ELR (cell line): ENCODE data around the gene SLC25A21.

Experiments
- DNase-seq: peaks from one replicate; pipeline ENCODE4 v3.0.0-alpha.2; 2015; ENCODE audit warnings: low read depth

The SLC25A21 gene

DNA sequence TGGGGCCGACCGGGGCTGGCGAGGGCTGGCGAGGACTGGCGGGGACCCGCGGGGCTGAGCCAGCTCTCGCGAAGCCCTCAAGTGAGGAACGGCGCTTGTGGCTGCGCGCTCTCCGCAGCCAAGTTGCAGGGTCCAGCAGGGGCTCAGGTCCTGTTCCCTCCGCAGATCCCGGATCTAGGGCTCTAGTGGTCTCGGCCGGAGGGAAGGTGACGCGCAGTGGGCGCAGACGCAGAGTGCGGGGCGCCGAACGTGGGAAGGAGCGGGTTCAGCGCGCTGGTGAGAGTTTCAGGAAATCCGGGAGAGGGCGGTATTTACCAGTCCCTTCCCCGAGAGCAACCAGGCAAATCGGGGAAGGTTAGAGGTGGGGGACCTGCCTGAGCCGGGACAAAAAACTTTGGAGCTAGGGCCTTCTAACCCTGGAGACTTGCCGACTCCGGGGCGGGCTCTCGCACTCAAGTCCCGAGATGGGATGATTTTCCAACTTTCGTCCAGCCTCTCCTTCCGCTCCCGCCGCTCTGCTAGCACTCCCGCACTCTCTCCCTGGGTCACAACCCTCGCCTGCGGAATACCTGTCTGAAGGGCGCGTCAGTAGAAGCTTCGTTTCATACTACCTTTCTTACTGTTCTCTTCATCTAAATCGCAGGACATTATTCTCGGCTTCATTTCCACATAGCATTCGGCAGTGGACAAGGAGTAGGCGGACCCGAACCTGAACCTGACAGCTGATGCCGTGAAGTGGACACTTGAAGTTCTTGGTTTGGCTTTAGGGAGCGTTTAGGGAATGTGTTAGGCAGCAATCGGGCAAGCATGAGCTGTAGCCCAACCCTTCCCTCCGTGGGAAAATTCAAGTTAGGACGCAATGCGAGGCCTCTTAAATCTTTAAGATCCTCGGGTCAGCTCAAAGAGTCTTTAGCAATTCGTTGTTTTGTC is 524.3 kb downstream of the SLC25A21 start:
- peak; percentile 23 for DNase-seq

DNA sequence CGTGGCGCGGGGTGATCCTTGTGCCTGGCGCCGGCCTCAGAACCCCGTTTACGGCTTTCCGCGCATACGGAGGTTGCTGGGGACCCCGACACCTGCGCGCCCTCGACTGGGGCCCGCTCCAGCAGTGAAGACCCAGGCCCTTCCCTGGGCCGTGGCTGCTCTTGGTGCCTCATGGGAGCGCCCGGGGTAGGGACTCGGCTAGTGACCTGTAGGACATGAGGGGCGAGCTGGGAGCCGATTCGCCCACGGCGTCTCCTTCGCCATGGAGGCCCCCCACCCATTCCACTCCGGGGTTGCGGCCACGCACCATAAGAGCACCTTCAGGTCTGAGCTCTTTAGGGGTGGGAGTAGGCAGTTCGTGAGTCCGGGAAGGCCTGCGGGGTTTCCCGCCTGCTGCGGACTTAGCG is 525.0 kb downstream of the SLC25A21 start:
- no peak for DNase-seq

DNA sequence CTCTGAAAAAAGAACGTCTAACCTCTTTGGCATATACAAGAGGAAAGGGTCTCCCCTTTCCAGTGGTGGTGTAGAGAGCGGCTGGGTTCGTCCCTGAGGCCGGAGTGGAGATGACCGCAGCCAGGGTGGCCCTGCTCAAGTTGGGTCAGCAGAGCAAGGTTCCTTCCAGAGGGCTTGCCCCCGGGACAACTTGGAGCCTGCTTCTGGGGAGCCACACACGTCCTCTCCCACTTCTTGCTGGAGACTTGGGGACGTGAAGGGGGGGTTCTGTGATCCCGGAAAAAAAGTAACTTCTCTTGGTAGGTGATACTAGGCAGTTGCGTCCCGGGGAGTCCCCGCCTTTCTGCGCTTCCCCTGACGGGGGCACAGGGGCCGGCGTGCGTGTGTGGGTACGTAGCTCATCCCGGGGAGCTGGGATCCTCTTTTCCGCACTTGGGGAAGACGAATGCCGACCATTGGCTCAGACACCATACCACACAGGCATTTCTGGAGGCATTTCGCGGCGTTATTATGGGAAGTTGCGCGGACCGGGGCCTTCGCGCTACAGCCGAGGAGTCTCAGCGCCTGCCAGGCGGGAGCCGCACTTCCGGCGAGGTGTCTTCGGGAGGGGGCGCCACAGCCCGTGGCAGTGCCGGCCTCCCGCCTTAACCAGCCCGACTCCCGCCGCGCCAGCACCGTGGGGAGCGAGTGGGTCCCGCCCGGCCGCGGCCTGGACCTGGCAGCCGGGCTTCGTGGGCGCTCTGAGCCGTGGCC is 525.6 kb downstream of the SLC25A21 start:
- no peak for DNase-seq

DNA sequence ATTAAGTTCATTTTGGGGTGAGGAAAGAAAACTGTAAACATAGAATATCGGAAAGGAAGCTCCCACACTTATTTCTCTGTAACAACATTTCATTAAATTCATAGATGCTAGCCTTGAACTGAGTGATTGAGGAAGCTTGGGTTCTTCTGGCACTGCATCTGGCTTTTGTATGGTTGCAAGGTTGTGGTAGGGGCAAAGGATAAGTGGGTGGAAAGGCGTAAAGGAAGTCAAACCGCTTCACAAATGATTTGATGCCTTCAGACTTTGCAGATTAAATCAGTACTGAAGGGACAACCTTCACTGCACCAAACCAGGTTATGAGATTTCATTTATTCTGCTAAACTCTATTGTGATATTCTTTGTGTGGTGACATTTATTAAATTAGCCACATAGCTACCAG is 538.8 kb downstream of the SLC25A21 start:
- no peak for DNase-seq
